ENCODE measurements around the gene MRNIP.
A peak's percentile ranks its signal among the peaks of the same experiment; 100 is the strongest.
"Not testable (repeated sequence)": the region's sequence is repeated elsewhere in the genome, so short reads cannot be mapped to it uniquely, and the experiment has no call there.

MRNIP gene

DNA sequence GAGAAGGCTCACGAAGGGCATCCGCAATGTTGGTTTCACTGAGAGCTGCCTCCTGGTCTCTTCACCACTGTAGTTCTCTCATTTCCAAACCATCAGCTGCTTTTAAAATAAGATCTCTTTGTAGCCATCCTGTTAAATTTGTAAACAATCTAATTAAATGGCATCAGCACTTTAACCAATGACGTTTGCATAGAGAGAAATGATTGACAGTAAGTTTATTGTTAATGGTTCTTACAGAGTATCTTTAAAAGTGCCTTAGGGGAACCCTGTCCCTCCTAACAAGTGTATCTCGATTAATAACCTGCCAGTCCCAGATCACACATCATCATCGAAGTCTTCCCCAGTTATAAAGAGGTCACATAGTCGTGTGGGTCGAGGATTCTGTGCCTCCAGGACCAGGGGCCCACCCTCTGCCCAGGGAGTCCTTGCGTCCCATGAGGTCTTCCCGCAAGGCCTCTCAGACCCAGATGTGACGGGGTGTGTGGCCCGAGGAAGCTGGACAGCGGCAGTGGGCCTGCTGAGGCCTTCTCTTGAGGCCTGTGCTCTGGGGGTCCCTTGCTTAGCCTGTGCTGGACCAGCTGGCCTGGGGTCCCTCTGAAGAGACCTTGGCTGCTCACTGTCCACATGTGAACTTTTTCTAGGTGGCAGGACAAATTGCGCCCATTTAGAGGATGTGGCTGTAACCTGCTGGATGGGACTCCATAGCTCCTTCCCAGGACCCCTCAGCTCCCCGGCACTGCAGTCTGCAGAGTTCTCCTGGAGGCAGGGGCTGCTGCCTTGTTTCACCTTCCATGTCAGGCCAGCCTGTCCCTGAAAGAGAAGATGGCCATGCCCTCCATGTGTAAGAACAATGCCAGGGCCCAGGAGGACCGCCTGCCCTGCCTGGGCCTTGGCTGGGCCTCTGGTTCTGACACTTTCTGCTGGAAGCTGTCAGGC is 21.3 kb downstream of the MRNIP start:
- DNase-seq = no peak

DNA sequence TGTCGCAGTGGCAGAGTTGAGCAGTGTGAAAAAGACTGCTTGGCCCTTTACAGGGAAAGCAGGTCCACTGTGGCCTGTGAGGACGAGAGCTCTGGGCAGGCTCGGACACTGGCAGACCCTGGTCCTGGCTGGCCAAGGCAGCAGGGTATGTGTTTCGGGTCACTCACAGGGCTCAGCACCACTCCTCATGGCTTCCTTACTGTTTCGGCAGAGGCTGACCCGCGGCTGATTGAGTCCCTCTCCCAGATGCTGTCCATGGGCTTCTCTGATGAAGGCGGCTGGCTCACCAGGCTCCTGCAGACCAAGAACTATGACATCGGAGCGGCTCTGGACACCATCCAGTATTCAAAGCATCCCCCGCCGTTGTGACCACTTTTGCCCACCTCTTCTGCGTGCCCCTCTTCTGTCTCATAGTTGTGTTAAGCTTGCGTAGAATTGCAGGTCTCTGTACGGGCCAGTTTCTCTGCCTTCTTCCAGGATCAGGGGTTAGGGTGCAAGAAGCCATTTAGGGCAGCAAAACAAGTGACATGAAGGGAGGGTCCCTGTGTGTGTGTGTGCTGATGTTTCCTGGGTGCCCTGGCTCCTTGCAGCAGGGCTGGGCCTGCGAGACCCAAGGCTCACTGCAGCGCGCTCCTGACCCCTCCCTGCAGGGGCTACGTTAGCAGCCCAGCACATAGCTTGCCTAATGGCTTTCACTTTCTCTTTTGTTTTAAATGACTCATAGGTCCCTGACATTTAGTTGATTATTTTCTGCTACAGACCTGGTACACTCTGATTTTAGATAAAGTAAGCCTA is 22.2 kb downstream of the MRNIP start:
- DNase-seq = no peak

DNA sequence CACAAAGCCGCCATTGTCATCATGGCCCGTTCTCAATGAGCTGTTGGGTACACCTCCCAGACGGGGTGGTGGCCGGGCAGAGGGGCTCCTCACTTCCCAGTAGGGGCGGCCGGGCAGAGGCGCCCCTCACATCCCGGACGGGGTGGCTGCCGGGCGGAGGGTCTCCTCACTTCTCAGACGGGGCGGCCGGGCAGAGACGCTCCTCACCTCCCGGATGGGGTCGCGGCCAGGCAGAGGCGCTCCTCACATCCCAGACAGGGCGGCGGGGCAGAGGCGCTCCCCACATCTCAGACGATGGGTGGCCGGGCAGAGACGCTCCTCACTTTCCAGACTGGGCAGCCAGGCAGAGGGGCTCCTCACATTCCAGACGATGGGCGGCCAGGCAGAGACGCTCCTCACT is 23.7 kb downstream of the MRNIP start:
- not testable (repeated sequence) for DNase-seq

DNA sequence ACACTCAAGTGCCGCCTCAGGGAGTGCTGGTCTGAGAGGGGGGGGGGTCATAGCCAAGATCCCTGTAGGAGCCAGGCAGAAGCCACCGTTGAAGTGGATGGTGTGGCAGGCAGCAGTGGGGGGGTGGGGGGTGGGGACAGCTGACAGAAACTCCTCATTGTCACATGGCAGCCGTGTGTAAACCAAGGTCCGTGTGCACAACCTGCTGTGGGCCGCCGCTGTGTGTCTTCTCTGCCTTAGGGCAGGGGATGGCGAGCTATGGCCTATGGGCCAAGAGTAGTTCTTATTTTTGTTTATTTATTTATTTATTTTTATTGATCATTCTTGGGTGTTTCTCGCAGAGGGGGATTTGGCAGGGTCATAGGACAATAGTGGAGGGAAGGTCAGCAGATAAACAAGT is 24.5 kb downstream of the MRNIP start:
- DNase-seq = no peak

DNA sequence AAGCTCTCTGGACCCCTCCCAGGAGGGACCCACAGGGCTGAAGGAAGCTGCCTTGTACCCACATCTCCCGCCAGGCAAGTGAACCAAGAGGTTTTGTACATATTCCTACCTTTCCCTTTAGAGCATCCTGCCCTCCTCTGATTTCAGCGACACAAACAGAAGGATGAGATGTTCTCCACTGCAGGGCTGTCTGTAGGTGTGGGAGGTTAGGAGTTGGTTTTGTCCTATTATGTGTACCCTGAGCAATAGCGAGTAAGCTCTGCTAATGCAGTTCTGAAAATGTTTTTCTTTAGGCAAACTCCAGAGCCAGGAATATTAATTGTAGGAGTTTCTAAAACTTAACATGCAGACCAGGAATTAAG is 24.9 kb downstream of the MRNIP start:
- no peak for DNase-seq

DNA sequence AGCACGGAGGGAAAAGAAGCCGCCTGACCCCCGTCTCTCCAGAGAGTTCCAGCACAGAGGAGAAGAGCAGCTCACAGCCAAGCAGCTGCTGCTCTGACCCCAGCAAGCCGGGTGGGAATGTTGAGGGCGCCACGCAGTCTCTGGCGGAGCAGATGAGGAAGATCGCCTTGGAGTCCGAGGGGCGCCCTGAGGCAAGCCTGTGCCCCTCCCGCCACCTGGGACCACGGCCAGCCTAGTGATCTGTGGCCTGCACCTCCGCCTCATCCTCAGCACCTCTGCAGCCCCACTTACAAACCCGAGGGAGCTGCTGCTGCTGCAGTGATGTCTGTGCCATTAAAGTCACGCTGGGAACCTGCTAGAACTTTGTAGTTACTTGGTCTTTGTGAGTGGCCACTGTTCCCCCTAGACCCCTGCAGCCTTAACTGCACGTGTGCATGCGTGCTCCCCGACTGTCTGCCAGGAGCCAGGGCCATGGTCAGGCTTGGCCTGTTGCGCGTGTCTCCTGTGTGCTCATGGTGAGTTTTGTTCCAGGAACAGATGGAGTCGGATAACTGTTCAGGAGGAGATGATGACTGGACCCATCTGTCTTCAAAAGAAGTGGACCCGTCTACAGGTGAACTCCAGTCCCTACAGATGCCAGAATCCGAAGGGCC is 25.4 kb downstream of the MRNIP start:
- no peak for DNase-seq

DNA sequence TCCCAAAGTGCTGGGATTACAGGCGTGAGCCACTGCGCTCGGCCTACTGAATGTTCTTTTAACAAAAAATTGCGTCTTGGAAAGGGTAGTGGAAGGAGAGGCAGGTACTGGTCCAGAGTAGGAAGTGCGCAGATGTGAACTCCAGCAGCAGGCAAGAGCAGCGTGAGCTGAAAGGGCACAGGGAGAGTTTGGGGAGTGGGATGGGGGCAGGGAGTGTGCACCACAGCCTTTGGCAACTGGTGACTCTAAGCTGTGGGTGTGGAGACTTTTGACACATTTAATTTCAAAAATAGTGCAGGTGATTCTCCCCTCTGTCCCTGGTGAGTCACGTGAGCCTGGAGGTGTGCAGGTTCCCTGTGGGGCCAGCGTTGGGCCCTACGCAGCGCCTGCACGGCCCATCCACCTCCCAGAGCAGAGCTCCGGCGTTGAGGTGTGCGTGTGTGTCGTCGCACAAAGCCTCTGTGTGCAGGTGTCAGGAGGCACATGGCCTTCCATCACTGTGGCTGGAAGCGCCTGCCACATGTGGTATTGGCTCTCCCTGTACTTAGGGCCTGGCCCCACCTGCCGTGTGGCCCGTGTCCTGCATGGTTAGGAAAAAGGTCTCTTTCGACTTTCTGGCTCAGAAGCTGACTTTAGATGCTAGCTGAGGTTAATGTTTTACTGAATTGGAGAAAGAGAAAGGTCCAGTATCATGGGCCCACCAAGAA is 26.4 kb downstream of the MRNIP start:
- no peak for DNase-seq

DNA sequence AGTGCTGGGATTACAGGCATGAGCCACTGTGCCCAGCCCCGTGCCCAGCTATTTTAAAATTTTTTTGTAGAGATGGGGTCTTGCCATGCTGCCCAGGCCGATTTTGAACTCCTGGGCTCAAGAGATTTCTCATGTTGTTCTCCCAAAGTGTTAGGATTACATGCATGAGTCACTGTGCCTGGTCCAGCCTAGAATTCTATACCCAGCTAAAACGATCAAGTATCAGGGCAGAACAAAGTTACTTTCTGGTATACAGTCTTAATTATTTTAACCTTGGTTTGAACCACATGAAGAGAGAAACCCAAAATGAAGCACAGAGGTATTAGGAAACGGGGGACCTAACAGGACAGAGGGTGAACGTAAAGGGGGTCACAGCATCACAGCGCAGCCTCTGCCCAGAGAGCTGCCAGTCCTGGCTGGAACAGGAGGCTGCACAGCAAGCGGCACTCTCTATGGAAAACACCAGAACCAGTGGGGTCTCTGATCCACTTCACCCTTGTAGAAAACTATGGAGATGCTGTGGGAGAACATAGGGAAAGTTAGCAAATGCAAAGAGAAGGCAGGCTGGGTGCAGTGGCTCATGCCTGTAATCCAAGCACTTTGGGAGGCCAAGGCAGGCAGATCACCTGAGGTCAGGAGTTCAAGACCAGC is 27.7 kb downstream of the MRNIP start:
- no peak for DNase-seq

DNA sequence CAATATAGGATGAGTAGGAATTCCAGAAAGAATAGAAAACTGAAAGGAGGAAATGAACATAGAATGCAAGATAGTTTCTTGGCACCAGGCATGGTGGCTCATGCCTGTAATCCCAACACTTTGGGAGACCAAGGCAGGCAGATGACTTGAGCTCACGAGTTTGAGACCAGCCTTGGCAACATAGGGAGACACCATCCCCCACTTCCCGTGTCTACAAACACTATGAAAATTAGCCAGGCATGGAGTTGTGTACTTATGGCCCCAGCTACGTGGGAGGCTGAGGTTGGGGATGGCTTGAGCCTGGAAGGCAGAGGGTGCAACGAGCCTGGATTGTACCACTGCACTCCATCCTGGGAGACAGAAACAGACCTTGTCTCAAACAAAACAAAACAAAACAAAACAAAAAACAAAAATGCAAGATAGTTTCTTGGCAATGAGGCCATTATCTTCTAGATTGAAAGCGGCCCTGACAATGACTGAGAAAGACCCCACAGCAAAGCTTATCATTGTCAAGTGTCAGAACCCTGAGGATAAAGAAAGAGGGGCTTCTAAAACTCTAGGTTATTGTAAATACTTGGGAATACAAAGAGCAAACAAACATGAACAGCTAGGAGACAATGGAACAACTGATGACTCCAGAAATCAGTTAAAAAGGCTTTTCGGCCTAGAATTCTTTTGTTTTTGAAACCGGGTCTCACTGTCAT is 28.7 kb downstream of the MRNIP start:
- no peak for DNase-seq

DNA sequence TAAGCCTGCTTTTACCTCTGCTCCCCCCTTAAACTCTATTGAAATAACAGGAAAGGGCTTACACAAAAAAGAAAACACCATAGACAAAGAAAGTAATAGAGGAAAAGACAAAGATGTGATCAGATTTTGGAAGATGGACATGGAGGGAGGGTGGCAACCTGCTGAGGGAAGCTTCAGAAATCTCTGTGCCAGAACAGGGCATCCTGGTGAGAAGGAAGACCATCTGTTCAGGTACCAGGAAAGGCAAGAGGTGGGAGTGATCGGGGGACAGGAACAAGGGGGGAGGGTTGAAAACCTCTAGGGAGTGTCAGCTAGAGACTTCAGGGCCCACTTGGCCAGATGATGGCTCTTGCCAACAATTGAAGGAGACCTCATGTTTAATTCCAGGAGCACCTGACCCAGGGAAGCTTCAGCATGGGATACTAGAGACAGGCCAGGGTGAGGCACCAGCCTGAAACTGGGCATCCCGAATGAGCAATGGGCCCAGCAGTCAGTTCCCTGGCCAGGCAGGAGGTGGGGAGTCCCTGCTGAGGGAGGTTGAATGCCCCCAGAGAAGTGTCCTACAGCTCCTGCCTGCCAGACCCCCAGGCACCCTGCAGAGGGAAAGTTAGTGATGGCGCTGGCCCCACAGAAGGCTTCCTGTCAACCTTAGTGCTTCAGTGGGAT is 29.7 kb downstream of the MRNIP start:
- no peak for DNase-seq

DNA sequence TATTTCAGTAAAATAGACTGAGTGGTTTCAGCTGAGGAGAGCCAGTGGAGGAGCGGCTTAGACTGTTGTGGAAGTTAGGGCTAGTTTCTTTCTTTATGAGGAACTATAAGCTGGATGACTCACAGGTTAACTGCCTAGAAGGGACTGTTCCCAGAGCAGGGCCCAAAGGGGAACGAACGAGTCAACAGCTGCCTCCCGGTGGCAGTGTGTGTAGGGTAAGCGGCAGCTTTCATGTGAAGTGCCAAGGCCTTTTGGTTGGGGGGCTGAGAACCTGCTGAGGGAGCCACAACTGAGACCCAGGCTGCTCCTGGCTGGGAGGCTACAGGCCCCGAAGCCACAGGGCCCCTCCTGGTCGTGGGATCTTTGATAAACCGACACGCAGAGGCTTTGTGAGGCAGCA is 30.9 kb downstream of the MRNIP start:
- DNase-seq = no peak

DNA sequence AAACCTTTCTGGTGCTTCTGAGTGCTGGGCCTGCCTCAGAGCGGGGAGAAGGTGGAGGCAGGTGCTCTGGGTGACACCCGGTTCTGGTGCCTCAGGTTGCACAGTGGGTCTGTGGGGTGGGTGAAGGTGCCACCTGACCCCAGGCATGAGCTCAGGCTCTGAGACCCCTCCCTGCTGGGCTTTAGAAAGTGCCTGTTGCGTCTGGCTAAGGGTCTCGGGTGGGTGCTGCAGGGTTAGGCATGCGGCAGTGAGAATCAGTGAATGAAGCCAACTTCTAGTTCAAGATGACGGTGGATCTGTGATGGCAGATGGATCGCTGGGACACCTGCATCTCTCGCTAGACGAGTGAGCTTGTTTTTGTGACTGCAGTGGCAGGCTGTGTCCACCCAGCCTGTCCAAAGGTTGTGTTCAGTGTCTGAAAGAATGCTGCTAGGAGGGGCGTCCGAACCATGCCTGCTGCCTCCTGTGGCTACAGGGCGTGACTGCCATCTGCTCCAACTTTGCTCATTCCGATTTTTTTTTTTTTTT is 32.9 kb downstream of the MRNIP start:
- no peak for DNase-seq

DNA sequence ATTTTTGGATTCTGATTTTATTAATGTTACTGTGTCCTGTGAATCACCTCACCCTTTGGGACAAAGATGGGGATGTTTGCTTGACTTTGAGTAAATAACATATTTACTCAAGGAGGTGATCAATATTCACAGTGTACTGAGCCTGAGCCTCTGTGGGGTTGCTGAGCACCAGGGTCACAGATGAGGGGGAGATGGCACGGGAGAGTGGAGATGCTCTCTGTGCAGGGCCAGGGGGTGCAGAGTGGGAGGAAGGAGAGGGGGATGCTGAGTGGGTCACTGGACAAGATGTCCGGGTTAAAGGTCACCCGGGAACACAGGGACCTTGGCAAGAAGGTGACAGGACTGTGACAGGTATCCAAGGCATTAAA is 33.9 kb downstream of the MRNIP start:
- DNase-seq = no peak

DNA sequence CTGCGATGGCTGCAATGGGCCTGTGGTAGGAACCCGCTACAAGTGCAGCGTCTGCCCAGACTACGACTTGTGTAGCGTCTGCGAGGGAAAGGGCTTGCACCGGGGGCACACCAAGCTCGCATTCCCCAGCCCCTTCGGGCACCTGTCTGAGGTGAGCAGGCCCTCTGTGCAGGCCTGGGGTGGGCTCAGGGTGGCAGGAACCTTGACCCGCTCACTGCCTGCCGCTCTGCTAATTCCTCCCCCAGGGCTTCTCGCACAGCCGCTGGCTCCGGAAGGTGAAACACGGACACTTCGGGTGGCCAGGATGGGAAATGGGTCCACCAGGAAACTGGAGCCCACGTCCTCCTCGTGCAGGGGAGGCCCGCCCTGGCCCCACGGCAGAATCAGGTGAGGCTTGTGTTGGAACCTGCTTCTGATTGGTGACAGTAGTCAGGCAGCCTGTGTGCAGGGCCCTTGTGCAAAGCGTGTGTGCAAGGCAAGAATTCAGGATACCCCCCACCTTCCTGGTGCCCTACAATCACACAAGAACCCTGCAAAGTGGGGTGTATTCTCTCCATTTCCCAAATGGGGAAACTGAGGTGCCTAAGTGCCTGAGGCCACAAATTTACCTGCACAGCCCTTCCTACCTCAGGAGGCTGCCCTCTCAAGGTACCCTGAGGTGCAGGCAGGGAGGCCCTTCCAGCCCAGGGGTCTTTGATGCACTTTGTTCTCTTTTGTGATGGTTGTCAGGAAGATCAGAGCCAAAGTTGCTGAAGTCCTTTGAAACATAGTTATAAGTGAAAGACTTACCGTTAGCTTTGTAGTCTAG is 34.5 kb downstream of the MRNIP start:
- DNase-seq = no peak

DNA sequence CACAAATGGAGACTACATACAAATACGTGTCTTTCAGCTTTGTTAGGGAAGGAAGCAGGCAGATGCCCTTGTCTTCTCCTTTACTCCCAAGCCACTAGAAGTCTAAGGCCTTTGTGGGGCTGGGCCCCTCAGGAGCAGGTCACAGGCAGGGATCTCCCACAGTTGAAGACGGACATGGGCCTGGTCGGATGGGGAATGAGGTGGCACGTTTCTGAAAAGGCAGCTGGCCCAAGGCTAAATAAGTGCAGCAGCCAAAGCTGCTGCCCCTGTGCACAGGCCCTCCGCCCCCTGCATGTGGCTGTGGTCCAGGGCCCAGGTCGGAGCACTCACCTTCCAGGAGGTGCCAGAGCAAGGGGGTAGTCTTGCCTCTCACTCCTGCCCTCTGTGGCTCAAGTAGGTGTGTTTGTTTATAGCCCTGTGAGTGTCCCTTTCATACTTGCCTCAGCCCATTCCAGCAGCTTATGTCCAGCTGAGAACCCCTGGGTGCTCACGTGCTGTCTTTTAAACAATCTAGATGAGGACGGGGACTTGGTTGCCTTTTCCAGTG is 36.1 kb downstream of the MRNIP start:
- DNase-seq = no peak

DNA sequence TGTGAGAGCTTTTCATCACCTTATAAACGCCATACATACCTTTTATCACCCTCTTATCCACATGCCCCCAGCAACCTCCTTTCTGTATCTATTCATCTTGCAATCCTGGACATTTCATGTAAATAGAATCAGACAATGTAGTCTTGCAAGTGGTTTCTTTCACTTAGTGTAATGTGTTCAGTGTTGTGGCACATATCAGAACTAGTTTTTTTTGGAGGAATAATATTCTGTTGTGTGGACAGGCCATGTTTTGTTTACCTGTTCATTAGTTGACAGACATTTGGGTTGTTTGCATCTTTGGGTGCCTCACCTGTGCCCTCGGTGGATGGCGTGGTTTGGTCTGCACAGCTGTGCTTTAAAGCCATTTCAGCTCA is 36.6 kb downstream of the MRNIP start:
- no peak for DNase-seq

DNA sequence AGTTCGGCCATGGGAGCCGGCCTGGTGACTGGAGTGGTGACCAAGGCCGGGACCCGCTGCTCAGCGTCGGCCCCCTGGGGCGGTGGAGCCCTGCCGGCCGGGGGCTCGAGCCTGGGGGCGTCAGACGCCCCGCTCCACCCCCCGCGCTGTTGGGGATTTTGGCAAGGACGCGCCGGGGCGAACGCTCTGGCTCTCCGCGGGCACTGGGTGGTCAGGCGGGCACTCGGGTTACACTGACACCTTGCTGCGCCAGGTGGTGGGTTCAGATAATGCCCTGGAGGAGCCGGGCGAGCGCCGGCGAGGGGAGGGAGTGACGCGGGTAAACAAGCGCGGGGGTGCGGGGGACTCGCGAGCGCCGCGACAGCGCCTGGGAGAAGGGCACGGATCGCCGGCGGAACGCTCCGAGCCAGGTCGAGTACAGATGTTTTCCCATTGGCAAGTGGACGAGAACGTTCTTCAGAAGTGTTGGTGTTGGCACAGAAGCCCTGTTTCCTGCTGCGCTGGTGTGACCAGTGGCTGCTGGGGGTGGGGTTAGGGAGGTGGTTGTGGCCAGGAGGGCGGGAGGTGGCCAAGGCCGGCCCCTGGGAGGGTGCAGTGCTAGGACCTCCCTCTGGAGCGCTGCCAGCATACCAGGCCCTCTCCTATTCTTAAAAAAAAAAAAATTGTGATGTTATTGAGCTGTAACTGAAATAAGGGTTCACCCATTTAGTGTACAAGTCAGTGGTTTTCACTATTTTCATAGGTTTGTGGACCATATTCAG is 37.1 kb downstream of the MRNIP start:
- DNase-seq = peak; percentile 73

DNA sequence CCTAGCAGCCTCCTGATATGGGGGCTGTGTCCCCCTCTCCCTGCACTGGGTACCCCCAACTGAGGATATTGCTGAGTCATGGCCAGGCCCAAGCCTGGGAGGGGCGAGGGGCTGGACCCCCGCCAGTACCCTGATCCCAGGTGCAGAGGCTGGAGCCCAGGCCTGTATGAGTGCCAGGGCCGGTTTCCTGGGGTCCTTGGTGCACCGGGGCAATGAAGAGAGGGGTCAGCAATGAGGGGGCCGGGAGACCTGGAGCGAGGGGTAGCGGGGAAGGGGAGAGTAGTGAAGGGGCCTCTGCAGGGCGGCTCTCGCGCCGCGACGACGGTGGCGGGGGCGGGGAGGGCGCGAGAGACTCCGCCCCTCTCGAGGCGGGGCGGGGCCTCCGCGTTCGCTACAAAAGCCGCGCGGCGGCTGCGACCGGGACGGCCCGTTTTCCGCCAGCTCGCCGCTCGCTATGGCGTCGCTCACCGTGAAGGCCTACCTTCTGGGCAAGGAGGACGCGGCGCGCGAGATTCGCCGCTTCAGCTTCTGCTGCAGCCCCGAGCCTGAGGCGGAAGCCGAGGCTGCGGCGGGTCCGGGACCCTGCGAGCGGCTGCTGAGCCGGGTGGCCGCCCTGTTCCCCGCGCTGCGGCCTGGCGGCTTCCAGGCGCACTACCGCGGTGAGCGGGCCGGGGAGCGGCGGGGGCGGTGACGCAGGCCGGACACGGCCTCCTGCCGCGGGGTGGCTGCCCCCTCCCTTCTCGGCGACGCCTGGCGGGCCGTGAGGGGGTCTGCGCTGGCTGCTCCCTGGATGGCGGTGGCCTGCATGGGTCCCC is 37.9 kb downstream of the MRNIP start, which contains the start of gene SQSTM1:
TSS of gene SQSTM1 (plus strand) at position 423 of the 815 bp plus-strand sequence. CDS start at position 455, 32 bp downstream.
- peak; percentile 61 for DNase-seq

All from NCI-H748 treated with DMSO at 0.1 percent for 48 hours (cell line).